HepG2 (cell line): ENCODE results near the gene TP53AIP1. TPM values are rescaled to one million over a fixed set of nuclear protein-coding genes. Genes with fewer than 3 reads are reported as not detected.
A peak's percentile ranks its signal among the peaks of the same experiment; 100 is the strongest.

Source experiments
- ATAC-seq: fragments of 200-7000 bp; cut with Tn5 transposase; 3 replicates; pipeline ENCODE4 v1.9.1; 2020; ENCODE audit warnings: mild to moderate bottlenecking, moderate library complexity
- BruUV-seq: library from RNA; stranded (reverse); fragments of 400-500 nt; replicated peaks from 2 replicates; lab custom pipeline; 2021; lab: Mats Ljungman, UMichigan
- CTCF ChIA-PET: fragments of 300-600 bp; formaldehyde crosslinking; extraction: SDS; loops from one replicate; lab custom pipeline; 2021; ENCODE audit warnings: low total read pairs, inconsistent platforms, low intra/inter-chr PET ratio; lab: Yijun Ruan, JAX
- POLR2A ChIA-PET: fragments of 350-600 bp; sonication (Branson Sonifier 250); formaldehyde crosslinking; loops from one replicate; lab custom pipeline; 2020; ENCODE audit warnings: antibody characterized with exemption, inconsistent platforms; lab: Yijun Ruan, JAX
- DNase-seq: peaks from one replicate; pipeline ENCODE4 v3.0.0-alpha.2; 2015; ENCODE audit warnings: low spot score
- FAIRE-seq: peaks from 3 replicates; lab custom pipeline; 2011; peaks lifted over from hg19 to GRCh38; lab: Jason Lieb, UNC
- H2AFZ ChIP-seq: one replicate; pipeline ENCODE4 v1.6.1; 2011; ENCODE audit warnings: low read length, inconsistent platforms
- H3K27ac ChIP-seq: fragments of 300-600 bp; 3 replicates; pipeline ENCODE4 v1.8.0; 2011; ENCODE audit warnings: mixed run types, mild to moderate bottlenecking, mixed read lengths, low read length, inconsistent platforms; ENCODE audit not compliant: insufficient read depth; ENCODE audit errors: extremely low read length
- H3K27me3 ChIP-seq, 2 experiments: fragments of 200-600 bp in 1 of 2; 2 replicates in 1 of 2; 3 replicates in 1 of 2; pipeline versions ENCODE4 v1.6.0 to v1.8.0; 2011; ENCODE audit warnings: low read length in 2 of 2, mild to moderate bottlenecking in 2 of 2, moderate library complexity in 2 of 2, inconsistent platforms in 1 of 2; ENCODE audit not compliant: insufficient read depth in 2 of 2, control insufficient read depth in 1 of 2
- H3K36me3 ChIP-seq, 2 experiments: fragments of 200-600 bp in 1 of 2; replicated peaks in 1 of 2; 2 replicates in 1 of 2; 3 replicates in 1 of 2; pipeline versions ENCODE4 v1.5.1 to v1.8.0; 2011; ENCODE audit warnings: low read length in 2 of 2, inconsistent platforms in 1 of 2; ENCODE audit not compliant: insufficient read depth in 2 of 2, control insufficient read depth in 1 of 2
- H3K4me1 ChIP-seq: 2 replicates; pipeline ENCODE4 v1.5.1; 2012; ENCODE audit warnings: low read length, inconsistent platforms; ENCODE audit not compliant: insufficient read depth
- H3K4me2 ChIP-seq: 2 replicates; pipeline ENCODE4 v1.6.0; 2011; ENCODE audit warnings: low read depth, low read length, inconsistent platforms
- H3K4me3 ChIP-seq, 3 experiments: fragments of 200-600 bp in 1 of 3; sonication (generic), shearing (Covaris generic) in 1 of 3; replicated peaks in 1 of 3; 2 replicates each; pipeline ENCODE4 v1.5.1; 2011 to 2016; ENCODE audit warnings: low read length in 3 of 3, inconsistent platforms in 2 of 3, low read depth in 2 of 3, mild to moderate bottlenecking in 2 of 3, control low read depth in 1 of 3, mixed read lengths in 1 of 3; ENCODE audit not compliant: insufficient read depth in 1 of 3
- H3K79me2 ChIP-seq: one replicate; pipeline ENCODE4 v1.6.1; 2011; ENCODE audit warnings: low read length, inconsistent platforms; ENCODE audit not compliant: insufficient read depth
- H3K9ac ChIP-seq: 2 replicates; pipeline ENCODE4 v1.6.0; 2011; ENCODE audit warnings: mild to moderate bottlenecking, low read depth, low read length, inconsistent platforms; ENCODE audit not compliant: insufficient read depth
- H3K9me3 ChIP-seq: 2 replicates; pipeline ENCODE4 v1.5.1; 2012; ENCODE audit warnings: mild to moderate bottlenecking, low read length
- H4K20me1 ChIP-seq: 2 replicates; pipeline ENCODE4 v1.6.0; 2011; ENCODE audit warnings: inconsistent platforms, mild to moderate bottlenecking, low read length, moderate library complexity; ENCODE audit not compliant: insufficient read depth
- CTCF ChIP-seq: sonication (generic); formaldehyde crosslinking; IDR thresholded peaks from 2 replicates; pipeline ENCODE4 v1.5.0; 2020; ENCODE audit warnings: mild to moderate bottlenecking, missing genetic modification reagents, moderate library complexity
- EHMT2 ChIP-seq: fragments of 200-600 bp; sonication (generic); IDR thresholded peaks from 2 replicates; pipeline ENCODE4 v1.7.0; 2017; ENCODE audit warnings: antibody characterized with exemption, low read depth, low read length, borderline replicate concordance
- PRDM15 ChIP-seq: sonication (generic); formaldehyde crosslinking; IDR thresholded peaks from 2 replicates; pipeline ENCODE4 v1.4.0; 2020; ENCODE audit warnings: missing genetic modification reagents
- RFX1 ChIP-seq: fragments of 450-650 bp; IDR thresholded peaks from 2 replicates; pipeline ENCODE4 v1.6.1; 2017
- RFX3 ChIP-seq: IDR thresholded peaks from 2 replicates; pipeline ENCODE4 v1.6.1; 2016; ENCODE audit warnings: missing biosample characterization, missing genetic modification reagents
- SOX13 ChIP-seq, 3 experiments: fragments of 450-650 bp in 1 of 3; sonication (generic) in 1 of 3; formaldehyde crosslinking in 1 of 3; IDR thresholded peaks in 2 of 3; conservative IDR thresholded peaks in 1 of 3; 2 replicates each; pipeline versions ENCODE4 v1.5.0 to v1.6.1; 2016 to 2020; ENCODE audit warnings: antibody characterized with exemption in 1 of 3, mild to moderate bottlenecking in 1 of 3, missing compliant biosample characterization in 1 of 3, missing genetic modification reagents in 1 of 3, moderate library complexity in 1 of 3
- SOX5 ChIP-seq: IDR thresholded peaks from 2 replicates; pipeline ENCODE4 v1.6.1; 2016; ENCODE audit warnings: borderline replicate concordance
- ZNF12 ChIP-seq: sonication (generic); formaldehyde crosslinking; IDR thresholded peaks from 2 replicates; pipeline ENCODE4 v1.5.0; 2020; ENCODE audit warnings: missing genetic modification reagents
- ZNF674 ChIP-seq: sonication (generic); formaldehyde crosslinking; IDR thresholded peaks from 2 replicates; pipeline ENCODE4 v1.5.0; 2020; ENCODE audit warnings: low read depth, mild to moderate bottlenecking, missing genetic modification reagents
- WGBS: methylation state at CpG from one replicate; pipeline ENCODE4 v1.1.6; 2017; ENCODE audit warnings: low lambda C conversion rate; 5-methylcytosine and 5-hydroxymethylcytosine counted together
- in situ Hi-C: cut with HindIII; loops from 2 replicates; pipeline ENCODE4 v1.10.0; 2017; ENCODE audit warnings: low pct_unique_long_range_greater_than_20kb; ENCODE audit not compliant: extremely low pct_ligation_motif_present
- intact Hi-C: fragments of 100-400 bp; cut with micrococcal nuclease; formaldehyde crosslinking; loops from one replicate; pipeline ENCODE4 v1.10.0; 2022; ENCODE audit not compliant: unreplicated experiment
- polyA plus RNA-seq, 8 experiments: library from polyadenylated mRNA; depleted of rRNA in 3 of 8; stranded (reverse) in 7 of 8; unstranded in 1 of 8; fragments of >200 nt; fragmentation: Illumina TruSeq in 4 of 8; extraction: Trizol in 4 of 8; gene quantifications; 2 replicates each; pipeline versions ENCODE4 v1.2.1 to v1.2.3, GENCODE V29; 2011 to 2016; ENCODE audit warnings: low read depth in 4 of 8, missing spikeins in 1 of 8, mixed read lengths in 1 of 8; ENCODE audit not compliant: insufficient read depth in 1 of 8
- total RNA-seq, 5 experiments: library from RNA; depleted of rRNA; stranded (reverse); fragments of >200 nt; fragmentation: Illumina TruSeq; extraction: Trizol; gene quantifications; 2 replicates each; pipeline ENCODE4 v1.2.3, GENCODE V29; 2016; ENCODE audit warnings: low read depth in 1 of 5
- TF ChIP-seq, protein P1 (sequence below): sonication (generic); formaldehyde crosslinking; IDR thresholded peaks from 2 replicates; pipeline ENCODE4 v1.5.0; 2020; ENCODE audit warnings: mild to moderate bottlenecking, missing genetic modification reagents, borderline replicate concordance

The TP53AIP1 gene
- total and polyA plus RNA-seq, 2 of the 13 experiments (the other 11 are each of a cell fraction or from before 2014, with no cell fraction given) = 0.11 TPM; not detected in 1

- H3K27me3 ChIP-seq = peaks cover 8 to 55% of the 10 kb centered on the region in 2 experiments; a peak in 3 of 5 replicates
- H3K9ac ChIP-seq = no peak overlapping the region
- no peak for FAIRE-seq
- H3K79me2 ChIP-seq = no peaks in the 10 kb centered on the region
- no peak overlapping the region for H2AFZ ChIP-seq
- peak; percentile 26; the same call in 2 of the 3 replicates for ATAC-seq
- 35% methylated on average over 7 of the region's 16 CpGs for WGBS
- H4K20me1 ChIP-seq = no peaks in the 10 kb centered on the region
- no peak overlapping the region for H3K4me2 ChIP-seq
- H3K27ac ChIP-seq = no peak overlapping the region
- no peaks in the 10 kb centered on the region for H3K9me3 ChIP-seq
- TF ChIP-seq, protein P1, sequence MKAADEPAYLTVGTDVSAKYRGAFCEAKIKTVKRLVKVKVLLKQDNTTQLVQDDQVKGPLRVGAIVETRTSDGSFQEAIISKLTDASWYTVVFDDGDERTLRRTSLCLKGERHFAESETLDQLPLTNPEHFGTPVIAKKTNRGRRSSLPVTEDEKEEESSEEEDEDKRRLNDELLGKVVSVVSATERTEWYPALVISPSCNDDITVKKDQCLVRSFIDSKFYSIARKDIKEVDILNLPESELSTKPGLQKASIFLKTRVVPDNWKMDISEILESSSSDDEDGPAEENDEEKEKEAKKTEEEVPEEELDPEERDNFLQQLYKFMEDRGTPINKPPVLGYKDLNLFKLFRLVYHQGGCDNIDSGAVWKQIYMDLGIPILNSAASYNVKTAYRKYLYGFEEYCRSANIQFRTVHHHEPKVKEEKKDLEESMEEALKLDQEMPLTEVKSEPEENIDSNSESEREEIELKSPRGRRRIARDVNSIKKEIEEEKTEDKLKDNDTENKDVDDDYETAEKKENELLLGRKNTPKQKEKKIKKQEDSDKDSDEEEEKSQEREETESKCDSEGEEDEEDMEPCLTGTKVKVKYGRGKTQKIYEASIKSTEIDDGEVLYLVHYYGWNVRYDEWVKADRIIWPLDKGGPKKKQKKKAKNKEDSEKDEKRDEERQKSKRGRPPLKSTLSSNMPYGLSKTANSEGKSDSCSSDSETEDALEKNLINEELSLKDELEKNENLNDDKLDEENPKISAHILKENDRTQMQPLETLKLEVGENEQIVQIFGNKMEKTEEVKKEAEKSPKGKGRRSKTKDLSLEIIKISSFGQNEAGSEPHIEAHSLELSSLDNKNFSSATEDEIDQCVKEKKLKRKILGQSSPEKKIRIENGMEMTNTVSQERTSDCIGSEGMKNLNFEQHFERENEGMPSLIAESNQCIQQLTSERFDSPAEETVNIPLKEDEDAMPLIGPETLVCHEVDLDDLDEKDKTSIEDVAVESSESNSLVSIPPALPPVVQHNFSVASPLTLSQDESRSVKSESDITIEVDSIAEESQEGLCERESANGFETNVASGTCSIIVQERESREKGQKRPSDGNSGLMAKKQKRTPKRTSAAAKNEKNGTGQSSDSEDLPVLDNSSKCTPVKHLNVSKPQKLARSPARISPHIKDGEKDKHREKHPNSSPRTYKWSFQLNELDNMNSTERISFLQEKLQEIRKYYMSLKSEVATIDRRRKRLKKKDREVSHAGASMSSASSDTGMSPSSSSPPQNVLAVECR (CRISPR knock-in tag) = no peak
- TF ChIP-seq PRDM15 (CRISPR knock-in tag) (no peak), ZNF12 (CRISPR knock-in tag) (no peak), RFX3 (CRISPR knock-in tag) (peak; percentile 52), ZNF674 (CRISPR knock-in tag) (no peak), RFX1 (peak; percentile 50), EHMT2 (no peak), SOX13 (IDR thresholded peaks at IDR 0.05) (no peak), SOX13 (CRISPR knock-in tag; conservative IDR thresholded peaks at IDR 0.05 in 1 of 2, IDR thresholded peaks at IDR 0.05 in 1 of 2) (peak in 1 of 2 experiments; percentile 40; a peak in 1 of 4 replicates), SOX5 (CRISPR knock-in tag) (0 out of 2 replicates have a peak, but pooled peaks have one; percentile 27), CTCF (CRISPR knock-in tag) (no peak)
- TF ChIP-seq, all 625 proteins: peak for 4
- POLR2A ChIA-PET = no interaction called here
- no TSS peak for BruUV-seq
- DNase-seq = peak; percentile 58
- Histone ChIP-seq H3K4me3 (no peak overlapping the region), H3K36me3 (no peaks in the 10 kb centered on the region), H3K4me1 (no peaks in the 10 kb centered on the region)
- intact Hi-C loops = no loop called here
- in situ Hi-C loops = no loop called here
- CTCF ChIA-PET = no interaction called here
These were observed 5.9 kb downstream of the TP53AIP1 start for GRCh38 chr11:128936606-128937251.
